ENCODE measurements around the gene TRIO.

Gene TRIO

DNA sequence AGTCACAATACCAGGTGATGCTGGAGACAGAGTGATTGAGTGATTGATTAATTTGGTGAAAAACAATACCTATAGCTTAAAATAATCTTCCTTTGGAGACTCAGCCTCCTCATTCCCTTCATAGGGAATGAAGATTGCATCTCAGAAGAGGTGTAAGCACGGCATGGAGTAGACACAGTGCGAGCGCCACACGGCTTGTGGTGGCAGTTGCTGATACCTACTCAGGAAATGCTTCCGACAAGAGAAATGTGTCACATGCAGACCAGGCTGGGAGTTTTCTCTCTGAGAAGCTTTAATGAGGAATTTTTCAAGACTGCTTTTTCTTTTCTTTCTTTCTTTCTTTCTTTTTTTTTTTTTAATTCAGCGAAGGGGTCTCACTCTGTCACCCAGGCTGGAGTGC is 226.6 kb downstream of the TRIO start:
- H4K20me1 ChIP-seq (ENCODE audit: low read depth, low read length), result no peaks in the 10 kb centered on the region
- H2AFZ ChIP-seq (ENCODE audit: low read depth, low read length, severe bottlenecking), result no peak overlapping the region
- no peak overlapping the region for H3K4me2 ChIP-seq (ENCODE audit: low read depth, low read length, poor library complexity, severe bottlenecking)
- TF ChIP-seq EZH2phosphoT487 (conservative IDR thresholded peaks at IDR 0.05; ENCODE audit: low read length), result no peak
- TF ChIP-seq CTCF (IDR thresholded peaks at IDR 0.05; ENCODE audit: insufficient read depth, low read length, poor library complexity, severe bottlenecking), result no peak
- H3K36me3 ChIP-seq (ENCODE audit: low read length), result no peaks in the 10 kb centered on the region
- H3K9me3 ChIP-seq (ENCODE audit: insufficient read depth, low read length), result no peaks in the 10 kb centered on the region
- no peaks in the 10 kb centered on the region for H3F3A ChIP-seq (ENCODE audit: insufficient read depth)
- no peak overlapping the region for H3K9ac ChIP-seq (ENCODE audit: low read length)
- H3K79me2 ChIP-seq (ENCODE audit: insufficient read depth, low read length), result no peaks in the 10 kb centered on the region
- H3K27ac ChIP-seq (ENCODE audit: low read depth, low read length), result no peak overlapping the region
- no peaks in the 10 kb centered on the region for H3K27me3 ChIP-seq (ENCODE audit: low read length)
- no peaks in the 10 kb centered on the region for H3K9me2 ChIP-seq (replicated peaks; ENCODE audit: insufficient read depth, low read length)
- no peak overlapping the region for H3K4me3 ChIP-seq (ENCODE audit: insufficient read depth, low read length, poor library complexity, severe bottlenecking)

DNA sequence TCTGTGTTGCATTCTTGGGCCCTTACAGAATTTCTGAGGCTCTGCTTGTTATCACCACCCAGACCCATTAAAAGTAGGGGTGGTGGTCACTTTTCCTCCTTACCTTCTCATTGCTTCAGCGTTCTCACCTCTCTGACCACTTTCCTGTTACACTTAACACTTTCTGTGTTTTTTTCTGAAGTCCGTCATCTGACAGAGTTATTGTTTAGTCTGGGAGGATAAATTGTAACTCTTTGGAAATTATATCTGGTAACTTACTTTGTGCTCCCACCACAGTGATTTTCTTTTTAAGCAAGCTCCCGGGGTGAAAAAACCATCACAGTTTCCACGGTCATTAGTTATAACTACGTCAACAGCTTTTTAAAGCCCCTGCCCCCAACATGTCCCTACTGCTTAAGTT is 227.2 kb downstream of the TRIO start:
- Histone ChIP-seq H3K36me3 (ENCODE audit: low read length) (no peaks in the 10 kb centered on the region), H2AFZ (ENCODE audit: low read depth, low read length, severe bottlenecking) (no peak overlapping the region), H4K20me1 (ENCODE audit: low read depth, low read length) (no peaks in the 10 kb centered on the region), H3K9ac (ENCODE audit: low read length) (no peak overlapping the region), H3K4me2 (ENCODE audit: low read depth, low read length, poor library complexity, severe bottlenecking) (no peak overlapping the region), H3K27me3 (ENCODE audit: low read length) (no peaks in the 10 kb centered on the region), H3F3A (ENCODE audit: insufficient read depth) (no peaks in the 10 kb centered on the region), H3K9me3 (ENCODE audit: insufficient read depth, low read length) (no peaks in the 10 kb centered on the region), H3K27ac (ENCODE audit: low read depth, low read length) (no peak overlapping the region), H3K9me2 (replicated peaks; ENCODE audit: insufficient read depth, low read length) (no peaks in the 10 kb centered on the region), H3K4me3 (ENCODE audit: insufficient read depth, low read length, poor library complexity, severe bottlenecking) (no peak overlapping the region), H3K79me2 (ENCODE audit: insufficient read depth, low read length) (no peaks in the 10 kb centered on the region)
- TF ChIP-seq CTCF (IDR thresholded peaks at IDR 0.05; ENCODE audit: insufficient read depth, low read length, poor library complexity, severe bottlenecking) (no peak), EZH2phosphoT487 (conservative IDR thresholded peaks at IDR 0.05; ENCODE audit: low read length) (no peak)

DNA sequence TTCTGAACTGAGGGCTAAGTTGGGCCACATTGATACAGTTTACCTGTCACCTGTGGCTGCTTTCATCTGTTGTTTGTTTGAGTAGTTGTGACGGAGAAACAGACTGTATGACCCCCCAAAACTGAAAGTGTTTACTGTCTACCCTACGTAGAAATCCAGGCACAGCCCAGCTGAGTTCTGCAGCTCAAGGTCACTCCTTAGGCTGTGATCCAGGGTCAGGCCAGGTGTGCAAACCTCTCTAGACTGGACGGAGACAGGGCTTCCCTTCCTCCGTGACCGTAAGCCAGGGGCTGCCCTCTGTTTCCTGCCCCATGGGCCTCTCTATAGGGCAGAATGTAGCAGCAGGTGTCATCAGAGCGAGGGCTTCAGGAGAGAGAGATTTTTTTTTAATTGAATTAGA is 230.5 kb downstream of the TRIO start:
- Histone ChIP-seq H4K20me1 (ENCODE audit: low read depth, low read length) (no peaks in the 10 kb centered on the region), H3K4me3 (ENCODE audit: insufficient read depth, low read length, poor library complexity, severe bottlenecking) (no peak overlapping the region), H3K4me2 (ENCODE audit: low read depth, low read length, poor library complexity, severe bottlenecking) (no peak overlapping the region), H3K9me3 (ENCODE audit: insufficient read depth, low read length) (no peaks in the 10 kb centered on the region), H3K79me2 (ENCODE audit: insufficient read depth, low read length) (no peaks in the 10 kb centered on the region), H3K36me3 (ENCODE audit: low read length) (0 out of 2 replicates have a peak, but pooled peaks cover 2% of the 10 kb centered on the region), H2AFZ (ENCODE audit: low read depth, low read length, severe bottlenecking) (no peak overlapping the region), H3F3A (ENCODE audit: insufficient read depth) (no peaks in the 10 kb centered on the region), H3K9ac (ENCODE audit: low read length) (no peak overlapping the region), H3K27me3 (ENCODE audit: low read length) (no peaks in the 10 kb centered on the region), H3K9me2 (replicated peaks; ENCODE audit: insufficient read depth, low read length) (no peaks in the 10 kb centered on the region), H3K27ac (ENCODE audit: low read depth, low read length) (no peak overlapping the region)
- TF ChIP-seq EZH2phosphoT487 (conservative IDR thresholded peaks at IDR 0.05; ENCODE audit: low read length) (no peak), CTCF (IDR thresholded peaks at IDR 0.05; ENCODE audit: insufficient read depth, low read length, poor library complexity, severe bottlenecking) (no peak)
